HCT116 (cell line): Measurements from ENCODE around the gene FAM240B. TPM values are rescaled to one million over a fixed set of nuclear protein-coding genes. Genes with fewer than 3 reads are reported as not detected.

Experiments
- ATAC-seq: fragments of 200-7000 bp; cut with Tn5 transposase; 2 replicates; pipeline ENCODE4 v1.9.1; 2020; ENCODE audit warnings: mild to moderate bottlenecking, moderate library complexity
- BruUV-seq: library from RNA; stranded (reverse); fragments of 400-500 nt; replicated peaks from 2 replicates; lab custom pipeline; 2021; lab: Mats Ljungman, UMichigan
- CTCF ChIA-PET: fragments of 300-600 bp; sonication (Branson Sonifier 250); formaldehyde crosslinking; loops from one replicate; lab custom pipeline; 2021; ENCODE audit warnings: antibody characterized with exemption; lab: Charles Lee
- POLR2A ChIA-PET: fragments of 300-600, 350-600 bp; sonication (Branson Sonifier 250); formaldehyde crosslinking; loops from one replicate; lab custom pipeline; 2021; ENCODE audit warnings: antibody characterized with exemption; lab: Charles Lee
- RAD21 ChIA-PET, 2 experiments: fragments of 300-600 bp; sonication (Branson Sonifier 250); formaldehyde crosslinking; loops; one replicate each; lab custom pipeline; 2023; ENCODE audit warnings: low total read pairs in 2 of 2; ENCODE audit not compliant: uncharacterized antibody in 2 of 2, unreplicated experiment in 2 of 2, low non-redundant PET in 1 of 2; lab: Charles Lee
- DNase-seq: peaks from one replicate; pipeline ENCODE4 v3.0.0-alpha.2; 2010; ENCODE audit warnings: low read depth, low spot score
- H2AFZ ChIP-seq: fragments of 200-600 bp; shearing (Covaris generic), sonication (generic); 2 replicates; pipeline ENCODE4 v1.6.1; 2017; ENCODE audit warnings: low read depth, mixed run types, mixed read lengths, antibody characterized with exemption, low read length; ENCODE audit not compliant: poor library complexity, severe bottlenecking
- H3K27ac ChIP-seq: 2 replicates; pipeline ENCODE4 v1.5.1; 2012; ENCODE audit warnings: low read depth, low read length
- H3K27me3 ChIP-seq: fragments of 200-600 bp; sonication (generic); 2 replicates; pipeline ENCODE4 v1.6.1; 2016; ENCODE audit warnings: mixed run types, low read length, mixed read lengths; ENCODE audit not compliant: insufficient read depth
- H3K36me3 ChIP-seq, 2 experiments: fragments of 200-500 bp in 1 of 2; fragments of 200-600 bp in 1 of 2; sonication (Bioruptor generic) in 1 of 2; sonication (generic) in 1 of 2; 2 replicates each; pipeline versions ENCODE4 v1.5.1 to v1.6.1; 2014 to 2016; ENCODE audit warnings: low read length in 2 of 2, inconsistent platforms in 1 of 2, mixed read lengths in 1 of 2, mixed run types in 1 of 2; ENCODE audit not compliant: insufficient read depth in 2 of 2, control insufficient read depth in 1 of 2
- H3K4me1 ChIP-seq, 2 experiments: fragments of 200-600 bp in 1 of 2; sonication (generic) in 1 of 2; 2 replicates each; pipeline versions ENCODE4 v1.5.1 to v1.6.1; 2012 to 2017; ENCODE audit warnings: low read length in 2 of 2, inconsistent platforms in 1 of 2, mild to moderate bottlenecking in 1 of 2, mixed read lengths in 1 of 2, mixed run types in 1 of 2, moderate library complexity in 1 of 2; ENCODE audit not compliant: insufficient read depth in 2 of 2, control insufficient read depth in 1 of 2
- H3K4me2 ChIP-seq: fragments of 200-600 bp; sonication (generic); 2 replicates; pipeline ENCODE4 v1.6.1; 2017; ENCODE audit warnings: mixed run types, low read length, mixed read lengths
- H3K4me3 ChIP-seq, 2 experiments: fragments of 200-600 bp in 1 of 2; sonication (generic) in 1 of 2; replicated peaks in 1 of 2; 2 replicates each; pipeline ENCODE4 v1.5.1; 2011 to 2016; ENCODE audit warnings: low read length in 2 of 2, control low read depth in 1 of 2, low read depth in 1 of 2, mild to moderate bottlenecking in 1 of 2, mixed read lengths in 1 of 2, mixed run types in 1 of 2
- H3K79me2 ChIP-seq: fragments of 200-600 bp; sonication (generic); 2 replicates; pipeline ENCODE4 v1.6.1; 2017; ENCODE audit warnings: mild to moderate bottlenecking, mixed run types, low read length, moderate library complexity, mixed read lengths; ENCODE audit not compliant: insufficient read depth
- H3K9ac ChIP-seq: fragments of 200-600 bp; sonication (generic); 2 replicates; pipeline ENCODE4 v1.6.1; 2016; ENCODE audit warnings: low read length, mixed read lengths
- H3K9me2 ChIP-seq: fragments of 200-600 bp; sonication (generic), shearing (Covaris generic); 2 replicates; pipeline ENCODE4 v1.6.1; 2017; ENCODE audit warnings: mixed run types, mild to moderate bottlenecking, moderate library complexity; ENCODE audit not compliant: insufficient read depth
- H3K9me3 ChIP-seq, 2 experiments: fragments of 200-500 bp in 1 of 2; fragments of 200-600 bp in 1 of 2; sonication (Bioruptor generic) in 1 of 2; sonication (generic) in 1 of 2; 2 replicates each; pipeline ENCODE4 v1.6.1; 2014 to 2017; ENCODE audit warnings: low read length in 2 of 2, mixed read lengths in 2 of 2, inconsistent platforms in 1 of 2, low read depth in 1 of 2, mild to moderate bottlenecking in 1 of 2, mixed run types in 1 of 2, moderate library complexity in 1 of 2; ENCODE audit not compliant: control insufficient read depth in 1 of 2, insufficient read depth in 1 of 2
- H4K20me1 ChIP-seq: fragments of 200-600 bp; sonication (generic), shearing (Covaris generic); 2 replicates; pipeline ENCODE4 v1.6.1; 2017; ENCODE audit warnings: mixed run types, mild to moderate bottlenecking, moderate library complexity; ENCODE audit not compliant: insufficient read depth
- ATF3 ChIP-seq: IDR thresholded peaks from 2 replicates; pipeline ENCODE4 v1.6.1; 2012
- CEBPB ChIP-seq: IDR thresholded peaks from 2 replicates; pipeline ENCODE4 v1.6.1; 2012; ENCODE audit warnings: low read depth
- ELF1 ChIP-seq: IDR thresholded peaks from 2 replicates; pipeline ENCODE4 v1.6.1; 2012; ENCODE audit warnings: low read depth, borderline replicate concordance
- EZH2phosphoT487 ChIP-seq: fragments of 200-600 bp; IDR thresholded peaks from 2 replicates; pipeline ENCODE4 v1.6.1; 2018; ENCODE audit warnings: antibody characterized with exemption, borderline replicate concordance
- POLR2A ChIP-seq: IDR thresholded peaks from 2 replicates; pipeline ENCODE4 v1.7.0; 2011; ENCODE audit warnings: borderline replicate concordance; ENCODE audit not compliant: insufficient read depth, insufficient read length; ENCODE audit errors: extremely low read depth
- POLR2AphosphoS5 ChIP-seq: IDR thresholded peaks from 2 replicates; pipeline ENCODE4 v1.6.1; 2011; ENCODE audit warnings: mild to moderate bottlenecking, low read depth, low read length, moderate library complexity
- RAD21 ChIP-seq: IDR thresholded peaks from 2 replicates; pipeline ENCODE4 v1.6.1; 2012; ENCODE audit warnings: low read depth, mild to moderate bottlenecking
- SIN3A ChIP-seq: IDR thresholded peaks from 2 replicates; pipeline ENCODE4 v1.6.1; 2012; ENCODE audit warnings: low read depth
- SRF ChIP-seq: IDR thresholded peaks from 2 replicates; pipeline ENCODE4 v1.6.1; 2012; ENCODE audit warnings: low read depth
- ZBTB33 ChIP-seq: IDR thresholded peaks from 2 replicates; pipeline ENCODE4 v1.6.1; 2011; ENCODE audit warnings: mild to moderate bottlenecking, low read length, moderate library complexity; ENCODE audit not compliant: insufficient replicate concordance; ENCODE audit errors: extremely low read depth
- ZNF274 ChIP-seq: fragments of 200-500 bp; sonication (Bioruptor generic); IDR thresholded peaks from 2 replicates; pipeline ENCODE4 v1.6.1; 2014; ENCODE audit warnings: mild to moderate bottlenecking, low read depth, low read length, inconsistent platforms
- intact Hi-C: fragments of 100-400 bp; cut with micrococcal nuclease; formaldehyde crosslinking; loops from 2 replicates; pipeline ENCODE4 v1.10.0; 2022
- total RNA-seq: library from RNA; stranded (reverse); gene quantifications from one replicate; pipeline ENCODE4 v1.2.1, GENCODE V29; 2021; ENCODE audit not compliant: unreplicated experiment

FAM240B gene
- total RNA-seq, 1 experiment from 2014 or later: not detected

- no peak overlapping the region for H2AFZ ChIP-seq
- H3K36me3 ChIP-seq: no peaks in the 10 kb centered on the region
- H3K9ac ChIP-seq: no peak overlapping the region
- no peak overlapping the region for H3K4me2 ChIP-seq
- ATAC-seq: no peak
- no peak overlapping the region for H3K4me3 ChIP-seq
- H3K27ac ChIP-seq: no peak overlapping the region
- ChIA-PET POLR2A (no interaction called here), RAD21 (no interaction called here), CTCF (no interaction called here)
- no peaks in the 10 kb centered on the region; the same call in 1 of the 2 replicates for H3K27me3 ChIP-seq
- BruUV-seq: no TSS peak
- H3K4me1 ChIP-seq: no peaks in the 10 kb centered on the region
- no peaks in the 10 kb centered on the region; a peak in 1 of 4 replicates for H3K9me3 ChIP-seq
- DNase-seq: no peak
- intact Hi-C loops: no loop called here
- no peaks in the 10 kb centered on the region for H3K79me2 ChIP-seq
- no peak for TF ChIP-seq SRF
- no peak for TF ChIP-seq POLR2AphosphoS5
- no peak for TF ChIP-seq ATF3
- TF ChIP-seq EZH2phosphoT487: no peak
- TF ChIP-seq SIN3A: no peak
- TF ChIP-seq POLR2A: no peak
- TF ChIP-seq RAD21: no peak
- no peaks in the 10 kb centered on the region for H4K20me1 ChIP-seq
- no peaks in the 10 kb centered on the region for H3K9me2 ChIP-seq
These were observed 67.9 kb downstream of the FAM240B start for GRCh38 chr9:38652044-38652443.

- intact Hi-C loops: loop anchor here (2.0 kb wide), 1 partner anchor 13 kb away; no protein-coding TSS in a partner anchor
- Histone ChIP-seq H3K4me1 (no peaks in the 10 kb centered on the region), H3K79me2 (no peaks in the 10 kb centered on the region), H4K20me1 (no peaks in the 10 kb centered on the region), H3K4me2 (no peak overlapping the region), H3K27ac (no peak overlapping the region), H3K9me3 (no peaks in the 10 kb centered on the region; a peak in 1 of 4 replicates), H2AFZ (no peak overlapping the region), H3K27me3 (no peaks in the 10 kb centered on the region; the same call in 1 of the 2 replicates)
- CTCF ChIA-PET: no interaction called here
- POLR2A ChIA-PET: no interaction called here
- no TSS peak for BruUV-seq
- RAD21 ChIA-PET: no interaction called here
- DNase-seq: no peak
- TF ChIP-seq ZBTB33: no peak
- TF ChIP-seq CEBPB: no peak
- TF ChIP-seq ATF3: no peak
- no peak for TF ChIP-seq SIN3A
- no peak for TF ChIP-seq ELF1
- no peak for TF ChIP-seq ZNF274
- TF ChIP-seq, all 23 proteins: peak for 0
- H3K4me3 ChIP-seq: no peak overlapping the region
- ATAC-seq: no peak
- H3K9ac ChIP-seq: no peak overlapping the region
- no peaks in the 10 kb centered on the region for H3K36me3 ChIP-seq
- no peaks in the 10 kb centered on the region for H3K9me2 ChIP-seq
These were observed 68.4 kb downstream of the FAM240B start for GRCh38 chr9:38651400-38652042.
